HG03039 (cell line): Measurements from ENCODE around the gene CNTN5.
"Not testable (repeated sequence)": the region's sequence is repeated elsewhere in the genome, so short reads cannot be mapped to it uniquely, and the experiment has no call there.

Experiments
- ATAC-seq: cut with Tn5 transposase; IDR thresholded peaks from one replicate; pipeline ENCODE4 v1.9.1; 2021; ENCODE audit warnings: mild to moderate bottlenecking, moderate library complexity; ENCODE audit not compliant: unreplicated experiment

CNTN5 gene

GRCh38 chr11:99708928-99709672, 688.4 kb downstream of the CNTN5 start:
- no peak for ATAC-seq

- no peak for ATAC-seq
Observed at GRCh38 chr11:99716302-99716701, 695.6 kb downstream of the CNTN5 start.

DNA sequence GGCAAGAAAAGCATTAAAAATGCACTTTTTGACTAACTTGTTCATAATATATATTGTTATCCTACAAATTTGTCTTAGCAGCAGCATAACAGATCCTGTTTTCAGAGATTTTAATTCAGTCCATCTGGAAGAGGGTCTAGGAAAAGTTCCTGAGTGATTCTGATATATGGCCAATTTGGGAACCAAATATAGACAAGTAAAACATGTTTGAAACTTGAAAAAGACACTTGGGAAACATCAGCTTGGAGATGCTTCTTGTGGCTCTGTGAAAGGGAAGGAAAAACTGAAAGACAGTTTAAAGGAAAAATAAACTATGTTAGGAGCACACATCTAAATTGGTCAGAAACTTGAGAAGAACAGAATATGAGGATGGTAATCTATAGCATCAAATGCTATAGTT, 697.5 kb downstream of the CNTN5 start:
- no peak for ATAC-seq

GRCh38 chr11:99739464-99740089, 718.8 kb downstream of the CNTN5 start:
- ATAC-seq = no peak

DNA sequence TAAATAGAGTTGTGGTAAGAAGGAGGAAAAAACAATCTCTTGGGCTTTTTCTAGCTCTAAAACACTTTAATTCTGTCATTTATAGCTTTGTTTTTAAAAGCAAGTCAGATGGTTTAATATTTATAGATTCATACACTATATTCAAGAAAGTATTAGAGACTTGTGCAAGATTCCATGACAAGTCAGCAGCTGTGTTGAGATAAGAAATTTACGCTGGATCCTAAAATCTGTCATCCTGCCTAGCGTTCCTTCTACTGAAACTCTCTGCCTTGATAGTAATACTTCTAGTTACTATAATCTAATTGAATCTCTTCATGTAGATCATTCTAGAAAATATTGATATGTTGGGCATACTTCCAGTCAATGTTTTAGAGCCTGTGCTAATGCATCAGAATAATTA, 721.8 kb downstream of the CNTN5 start:
- ATAC-seq = no peak

- ATAC-seq = no peak
Observed at GRCh38 chr11:99759787-99760186, 739.0 kb downstream of the CNTN5 start.

GRCh38 chr11:99766811-99767210, 746.1 kb downstream of the CNTN5 start:
- no peak for ATAC-seq

- ATAC-seq = no peak
Observed at GRCh38 chr11:99773646-99774045, 752.9 kb downstream of the CNTN5 start.

GRCh38 chr11:99781074-99781473, 760.3 kb downstream of the CNTN5 start:
- no peak for ATAC-seq

GRCh38 chr11:99791354-99791753, 770.6 kb downstream of the CNTN5 start:
- ATAC-seq = no peak

DNA sequence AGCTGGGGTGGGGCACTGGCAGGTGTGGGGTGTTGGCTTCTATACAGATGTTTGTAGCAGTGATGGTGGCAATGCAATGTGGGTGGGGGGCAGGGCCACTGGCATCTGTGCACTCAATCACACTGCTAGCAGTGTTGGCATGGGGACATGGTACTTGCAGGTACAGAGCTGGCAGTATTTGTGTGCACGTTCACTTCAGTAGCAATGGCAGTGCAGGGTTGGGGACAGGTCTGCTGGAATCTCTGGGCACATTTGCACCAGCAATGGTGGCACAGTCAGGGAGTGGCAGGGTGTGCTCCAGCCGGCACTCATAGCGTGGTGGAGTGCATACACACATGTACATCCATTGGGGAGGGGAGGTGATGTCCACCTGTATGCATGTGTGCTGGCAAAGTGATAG, 775.2 kb downstream of the CNTN5 start:
- no peak for ATAC-seq

GRCh38 chr11:99803501-99803900, 782.8 kb downstream of the CNTN5 start:
- no peak for ATAC-seq

DNA sequence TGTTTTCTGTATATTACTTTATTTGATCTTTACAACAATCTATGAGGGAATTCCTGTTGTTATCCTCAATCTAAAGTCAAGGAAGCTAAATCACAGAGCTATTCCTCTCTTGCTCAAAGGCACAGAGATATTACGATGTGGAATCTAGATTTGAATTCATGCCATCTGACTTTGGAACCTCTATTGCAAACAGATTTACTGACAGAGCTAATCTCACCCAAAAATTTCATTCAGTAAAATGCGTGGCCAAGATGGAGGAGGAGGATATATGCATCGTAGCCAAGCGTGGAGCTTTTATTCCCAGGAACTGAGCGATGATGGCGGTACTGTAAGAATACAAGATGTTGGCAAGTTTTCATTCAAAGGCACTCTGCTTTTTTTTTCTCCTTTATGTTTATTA, 791.8 kb downstream of the CNTN5 start:
- no peak for ATAC-seq

GRCh38 chr11:99814021-99814420, 793.3 kb downstream of the CNTN5 start:
- ATAC-seq = no peak

DNA sequence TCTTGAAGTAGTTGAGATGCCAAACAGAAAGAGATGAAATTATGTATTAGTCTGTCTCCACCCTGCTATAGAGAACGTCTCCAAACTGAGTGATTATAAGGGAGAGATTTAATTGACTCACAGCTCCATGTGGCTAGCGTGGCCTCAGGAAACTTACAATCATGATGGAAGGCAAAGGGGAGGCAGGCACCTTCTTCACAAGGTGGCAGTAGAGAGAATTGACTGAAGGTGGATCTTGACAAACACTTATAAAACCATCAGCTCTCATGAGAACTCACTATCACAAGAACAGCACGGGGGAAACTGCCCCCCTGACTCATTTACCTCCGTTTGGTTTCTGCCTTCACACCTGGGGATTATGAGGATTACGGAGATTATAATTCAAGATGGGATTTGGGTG, 794.0 kb downstream of the CNTN5 start:
- no peak for ATAC-seq

DNA sequence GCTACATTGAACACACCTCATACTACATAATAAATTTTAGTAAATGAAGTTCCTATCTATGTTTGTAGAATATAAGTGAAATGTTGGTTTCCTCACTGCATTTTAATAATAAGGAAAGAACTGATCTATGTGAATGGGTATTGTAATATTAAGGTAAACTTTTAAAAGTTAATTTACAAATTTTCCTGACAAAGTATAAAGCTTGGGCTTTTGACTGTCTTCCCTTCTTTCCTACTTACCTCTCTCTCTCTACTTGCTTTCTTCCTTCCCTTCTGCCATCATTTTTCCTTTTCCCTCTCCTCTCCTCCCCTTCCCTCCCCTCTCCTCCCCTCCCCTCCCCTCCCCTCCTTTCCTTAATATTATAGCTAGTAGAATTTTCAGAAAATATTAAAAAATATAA, 798.2 kb downstream of the CNTN5 start:
- no peak for ATAC-seq

- no peak for ATAC-seq
Observed at GRCh38 chr11:99822846-99823565, 802.3 kb downstream of the CNTN5 start.

- ATAC-seq = not testable (repeated sequence)
Observed at GRCh38 chr11:99836739-99837138, 816.0 kb downstream of the CNTN5 start.

GRCh38 chr11:99841885-99842284, 821.1 kb downstream of the CNTN5 start:
- no peak for ATAC-seq

DNA sequence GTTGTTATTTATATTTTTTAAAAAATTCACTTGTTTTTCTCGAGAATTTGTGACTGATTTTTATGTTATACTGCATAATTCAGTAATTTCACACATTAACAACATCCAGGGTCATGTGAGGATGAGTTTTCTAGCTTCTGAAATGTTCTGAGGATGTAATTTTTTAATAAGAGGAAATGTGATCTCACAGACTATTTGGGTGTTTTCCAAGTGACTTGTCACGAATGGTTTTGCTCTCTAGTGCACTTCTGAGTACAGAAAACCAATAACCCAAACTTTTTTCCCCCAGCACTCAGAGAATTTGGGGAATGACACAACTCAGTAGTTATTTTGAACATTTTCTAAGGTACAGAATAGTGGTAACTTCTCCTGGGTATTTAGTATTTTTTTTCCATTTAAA, 845.2 kb downstream of the CNTN5 start:
- no peak for ATAC-seq

GRCh38 chr11:99881610-99882009, 860.9 kb downstream of the CNTN5 start:
- no peak for ATAC-seq

- no peak for ATAC-seq
Observed at GRCh38 chr11:99884750-99885149, 864.0 kb downstream of the CNTN5 start.
